ENCODE measurements around the gene TMEM184A. TPM values are rescaled to one million over a fixed set of nuclear protein-coding genes. Genes with fewer than 3 reads are reported as not detected.

TMEM184A gene
- total RNA-seq, 4 donors from 2014 or later = 0.23 to 0.42 TPM; not detected in 2

DNA sequence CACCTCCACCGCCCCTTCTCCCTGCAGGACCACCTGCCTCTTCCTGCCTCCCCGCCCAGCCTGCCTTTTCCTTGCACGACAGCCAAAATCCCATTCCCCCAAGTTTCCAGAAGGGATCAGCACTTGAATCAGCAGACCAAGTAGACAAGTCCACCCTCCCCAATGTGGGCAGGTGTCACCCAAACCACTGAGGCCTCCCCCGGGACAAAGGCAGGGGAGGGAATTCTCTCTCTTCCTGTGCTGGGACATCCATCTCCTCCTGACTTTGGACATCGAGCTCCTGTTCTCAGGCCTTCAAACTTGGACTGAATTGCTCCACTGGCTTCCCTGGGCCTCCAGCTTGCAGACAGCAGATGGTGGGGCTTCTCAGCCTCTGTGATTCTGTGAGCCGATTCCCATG lies 35.4 kb upstream of the TMEM184A start:
- Histone ChIP-seq H3K4me3 (no peak overlapping the region), H3K27ac (replicated peaks in 1 of 4) (no peak overlapping the region), H3K9me3 (peaks cover 0 to 13% (median 10%) of the 10 kb centered on the region in 4 donors), H3K4me1 (peaks cover 0 to 17% (median 11%) of the 10 kb centered on the region in 4 donors), H3K27me3 (peaks cover 0 to 94% (median 13%) of the 10 kb centered on the region in 4 donors), H3K36me3 (no peaks in the 10 kb centered on the region)
- intact Hi-C loops (cut with DNase I) = no loop called here
- no peak for DNase-seq (ENCODE audit: extremely low spot score)
- 48% methylated on average over 5 of the region's 6 CpGs for WGBS
- TF ChIP-seq EP300 (IDR thresholded peaks at IDR 0.05) (no peak), POLR2A (IDR thresholded peaks at IDR 0.05; ENCODE audit: low read depth) (no peak), POLR2AphosphoS5 (IDR thresholded peaks at IDR 0.05) (no peak)
- TF ChIP-seq, protein P1, sequence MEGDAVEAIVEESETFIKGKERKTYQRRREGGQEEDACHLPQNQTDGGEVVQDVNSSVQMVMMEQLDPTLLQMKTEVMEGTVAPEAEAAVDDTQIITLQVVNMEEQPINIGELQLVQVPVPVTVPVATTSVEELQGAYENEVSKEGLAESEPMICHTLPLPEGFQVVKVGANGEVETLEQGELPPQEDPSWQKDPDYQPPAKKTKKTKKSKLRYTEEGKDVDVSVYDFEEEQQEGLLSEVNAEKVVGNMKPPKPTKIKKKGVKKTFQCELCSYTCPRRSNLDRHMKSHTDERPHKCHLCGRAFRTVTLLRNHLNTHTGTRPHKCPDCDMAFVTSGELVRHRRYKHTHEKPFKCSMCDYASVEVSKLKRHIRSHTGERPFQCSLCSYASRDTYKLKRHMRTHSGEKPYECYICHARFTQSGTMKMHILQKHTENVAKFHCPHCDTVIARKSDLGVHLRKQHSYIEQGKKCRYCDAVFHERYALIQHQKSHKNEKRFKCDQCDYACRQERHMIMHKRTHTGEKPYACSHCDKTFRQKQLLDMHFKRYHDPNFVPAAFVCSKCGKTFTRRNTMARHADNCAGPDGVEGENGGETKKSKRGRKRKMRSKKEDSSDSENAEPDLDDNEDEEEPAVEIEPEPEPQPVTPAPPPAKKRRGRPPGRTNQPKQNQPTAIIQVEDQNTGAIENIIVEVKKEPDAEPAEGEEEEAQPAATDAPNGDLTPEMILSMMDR (IDR thresholded peaks at IDR 0.05) = no peak

DNA sequence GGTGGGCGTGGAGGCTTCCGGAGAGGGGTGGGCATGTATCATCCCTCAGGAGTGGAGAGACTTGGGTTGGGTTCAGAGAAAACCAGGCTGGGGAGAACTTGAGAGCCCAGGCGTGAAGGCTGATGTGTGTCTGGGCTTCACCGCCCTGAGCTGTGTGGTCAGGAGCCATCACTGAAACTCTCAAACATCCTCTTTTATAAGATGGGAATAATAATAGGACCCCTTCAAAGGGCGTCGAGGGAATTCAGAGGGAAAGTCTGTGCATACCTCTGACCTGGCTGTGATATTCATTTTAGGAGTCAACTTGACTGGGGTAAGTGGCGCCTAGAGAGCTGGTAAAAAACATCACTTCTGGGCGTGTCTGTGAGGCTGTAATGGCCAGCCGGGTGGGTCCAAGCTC lies 34.9 kb upstream of the TMEM184A start:
- peaks cover 0 to 89% (median 13%) of the 10 kb centered on the region in 4 donors for H3K27me3 ChIP-seq
- H3K4me3 ChIP-seq = no peak overlapping the region
- intact Hi-C loops (cut with DNase I) = no loop called here
- DNase-seq (ENCODE audit: extremely low spot score) = no peak
- WGBS = 76% methylated on average over 9 of the region's 9 CpGs
- no peak overlapping the region for H3K27ac ChIP-seq (replicated peaks in 1 of 4)
- H3K36me3 ChIP-seq = no peaks in the 10 kb centered on the region
- peaks cover 0 to 13% (median 10%) of the 10 kb centered on the region in 4 donors for H3K9me3 ChIP-seq
- peaks cover 0 to 17% (median 11%) of the 10 kb centered on the region in 4 donors for H3K4me1 ChIP-seq
- TF ChIP-seq POLR2AphosphoS5 (IDR thresholded peaks at IDR 0.05) = no peak
- TF ChIP-seq POLR2A (IDR thresholded peaks at IDR 0.05; ENCODE audit: low read depth) = no peak
- TF ChIP-seq, protein P1 (IDR thresholded peaks at IDR 0.05) = no peak
- no peak for TF ChIP-seq EP300 (IDR thresholded peaks at IDR 0.05)

DNA sequence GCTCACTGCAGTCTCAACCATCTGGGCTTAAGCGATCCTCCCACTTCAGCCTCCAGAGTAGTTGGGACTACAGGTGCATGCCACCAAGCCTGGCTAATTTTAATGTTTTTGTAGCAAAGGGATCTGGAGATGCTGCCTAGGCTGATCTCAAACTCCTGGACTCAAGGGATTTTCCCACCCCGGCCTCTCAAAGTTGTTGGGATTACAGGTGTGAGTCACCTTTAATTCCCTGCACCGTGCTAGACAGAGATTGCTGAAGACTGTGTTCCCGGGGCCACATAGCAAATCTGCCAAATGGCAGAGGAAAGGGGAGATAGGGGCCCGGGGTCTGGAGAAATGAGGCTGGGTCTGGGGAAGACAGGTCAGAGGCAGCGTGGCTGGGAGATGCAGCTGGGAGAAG lies 34.5 kb upstream of the TMEM184A start:
- Histone ChIP-seq H3K4me1 (peaks cover 0 to 17% (median 11%) of the 10 kb centered on the region in 4 donors), H3K9me3 (peaks cover 0 to 13% (median 10%) of the 10 kb centered on the region in 4 donors), H3K4me3 (no peak overlapping the region), H3K27ac (replicated peaks in 1 of 4) (no peak overlapping the region), H3K36me3 (no peaks in the 10 kb centered on the region), H3K27me3 (peaks cover 0 to 85% (median 13%) of the 10 kb centered on the region in 4 donors)
- intact Hi-C loops (cut with DNase I) = no loop called here
- TF ChIP-seq EP300 (IDR thresholded peaks at IDR 0.05) (no peak), POLR2AphosphoS5 (IDR thresholded peaks at IDR 0.05) (no peak), POLR2A (IDR thresholded peaks at IDR 0.05; ENCODE audit: low read depth) (no peak)
- TF ChIP-seq, protein P1 (IDR thresholded peaks at IDR 0.05) = no peak
- DNase-seq (ENCODE audit: extremely low spot score) = no peak
- WGBS = 78% methylated on average over 6 of the region's 6 CpGs

DNA sequence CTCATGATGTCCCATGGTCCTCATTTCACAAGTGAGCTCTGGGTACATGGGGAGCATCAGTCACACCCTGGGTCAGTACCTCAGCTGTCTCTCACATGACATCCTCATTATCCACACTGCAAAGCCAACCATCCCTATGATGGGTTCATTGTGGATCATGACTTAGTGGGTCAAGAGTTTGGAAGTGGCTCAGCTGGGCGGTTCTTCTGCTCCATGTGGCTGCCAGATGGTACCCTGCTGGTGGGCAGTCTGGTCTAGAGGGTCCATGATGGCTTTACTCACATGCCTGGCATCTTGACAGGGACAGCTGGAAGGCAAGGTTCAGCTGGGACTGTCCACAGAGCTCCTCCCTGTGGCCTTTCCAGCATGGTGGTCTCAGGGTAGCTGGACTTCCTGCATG lies 33.0 kb upstream of the TMEM184A start:
- Histone ChIP-seq H3K27ac (replicated peaks in 1 of 4) (no peak overlapping the region), H3K9me3 (peaks cover 0 to 13% (median 10%) of the 10 kb centered on the region in 4 donors), H3K36me3 (no peaks in the 10 kb centered on the region), H3K4me1 (peaks cover 0 to 17% (median 11%) of the 10 kb centered on the region in 4 donors), H3K4me3 (no peak overlapping the region), H3K27me3 (peaks cover 0 to 75% (median 13%) of the 10 kb centered on the region in 4 donors)
- no CpG with 5 or more reads among the region's 1 CpG for WGBS
- TF ChIP-seq POLR2AphosphoS5 (IDR thresholded peaks at IDR 0.05) (no peak), POLR2A (IDR thresholded peaks at IDR 0.05; ENCODE audit: low read depth) (no peak), EP300 (IDR thresholded peaks at IDR 0.05) (no peak)
- TF ChIP-seq, protein P1 (IDR thresholded peaks at IDR 0.05) = no peak
- no peak for DNase-seq (ENCODE audit: extremely low spot score)
- intact Hi-C loops (cut with DNase I) = loop anchor here (10.0 kb wide), 1 partner anchor 516 kb away; no protein-coding TSS in a partner anchor

DNA sequence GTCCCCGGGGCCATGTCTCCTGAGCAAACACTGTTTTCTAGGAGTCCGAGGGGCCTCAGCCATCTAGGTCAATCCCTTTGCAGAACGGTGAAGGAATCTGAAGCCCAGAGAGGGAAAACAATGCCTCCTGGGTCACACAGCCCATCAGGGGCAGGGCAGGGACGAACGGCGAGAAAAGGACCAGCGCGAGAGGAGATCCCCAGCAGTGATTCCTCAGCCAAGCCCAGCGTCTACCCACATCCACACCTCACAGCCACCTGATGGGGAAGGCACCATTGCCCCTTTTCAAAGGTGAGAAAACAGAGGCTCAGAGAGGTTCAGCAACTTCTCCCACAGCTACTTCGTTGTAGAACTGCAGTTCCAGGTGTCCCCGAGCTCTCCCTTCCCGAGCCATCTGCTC lies 31.7 kb upstream of the TMEM184A start:
- peaks cover 0 to 13% (median 10%) of the 10 kb centered on the region in 4 donors for H3K9me3 ChIP-seq
- no peak overlapping the region for H3K27ac ChIP-seq (replicated peaks in 1 of 4)
- DNase-seq (ENCODE audit: extremely low spot score) = no peak
- no peaks in the 10 kb centered on the region for H3K36me3 ChIP-seq
- no peak overlapping the region for H3K4me3 ChIP-seq
- H3K4me1 ChIP-seq = peaks cover 0 to 17% (median 11%) of the 10 kb centered on the region in 4 donors
- peaks cover 0 to 62% (median 9%) of the 10 kb centered on the region in 4 donors for H3K27me3 ChIP-seq
- intact Hi-C loops (cut with DNase I) = loop anchor here (10.0 kb wide), 1 partner anchor 517 kb away; no protein-coding TSS in a partner anchor
- no peak for TF ChIP-seq POLR2A (IDR thresholded peaks at IDR 0.05; ENCODE audit: low read depth)
- TF ChIP-seq EP300 (IDR thresholded peaks at IDR 0.05) = no peak
- TF ChIP-seq, protein P1 (IDR thresholded peaks at IDR 0.05) = no peak
- no peak for TF ChIP-seq POLR2AphosphoS5 (IDR thresholded peaks at IDR 0.05)
- WGBS = 85% methylated on average over 11 of the region's 12 CpGs

Measured in esophagus muscularis mucosa (tissue), 4 donors.